WERI-Rb-1 (cell line): ENCODE results near the gene OBSCN.

Experiments
- DNase-seq: peaks from one replicate; pipeline ENCODE4 v3.0.0-alpha.2; 2020
- H3K27ac ChIP-seq: fragments of 250-450 bp; sonication (Bioruptor Pico); 2 replicates; pipeline ENCODE4 v1.5.1; 2020; ENCODE audit warnings: mild to moderate bottlenecking, moderate library complexity
- H3K27me3 ChIP-seq: fragments of 250-450 bp; sonication (Bioruptor Pico); 2 replicates; pipeline ENCODE4 v1.5.1; 2021; ENCODE audit warnings: mild to moderate bottlenecking, low read depth, moderate library complexity; ENCODE audit not compliant: insufficient read depth, severe bottlenecking
- H3K36me3 ChIP-seq: fragments of 250-450 bp; sonication (Bioruptor Pico); 2 replicates; pipeline ENCODE4 v1.5.1; 2020; ENCODE audit warnings: mild to moderate bottlenecking, moderate library complexity
- H3K4me3 ChIP-seq: 2 replicates; pipeline ENCODE4 v1.5.1; 2011; ENCODE audit warnings: low read depth, mild to moderate bottlenecking, control low read depth, low read length
- H3K9me3 ChIP-seq: fragments of 250-450 bp; sonication (Bioruptor Pico); 2 replicates; pipeline ENCODE4 v1.5.1; 2021; ENCODE audit warnings: mild to moderate bottlenecking, moderate library complexity; ENCODE audit not compliant: severe bottlenecking
- TF ChIP-seq, protein P1 (sequence below): IDR thresholded peaks from 2 replicates; pipeline ENCODE4 v1.5.1; 2011; ENCODE audit warnings: low read depth, mild to moderate bottlenecking, control low read depth, inconsistent platforms, low read length

Gene OBSCN

DNA sequence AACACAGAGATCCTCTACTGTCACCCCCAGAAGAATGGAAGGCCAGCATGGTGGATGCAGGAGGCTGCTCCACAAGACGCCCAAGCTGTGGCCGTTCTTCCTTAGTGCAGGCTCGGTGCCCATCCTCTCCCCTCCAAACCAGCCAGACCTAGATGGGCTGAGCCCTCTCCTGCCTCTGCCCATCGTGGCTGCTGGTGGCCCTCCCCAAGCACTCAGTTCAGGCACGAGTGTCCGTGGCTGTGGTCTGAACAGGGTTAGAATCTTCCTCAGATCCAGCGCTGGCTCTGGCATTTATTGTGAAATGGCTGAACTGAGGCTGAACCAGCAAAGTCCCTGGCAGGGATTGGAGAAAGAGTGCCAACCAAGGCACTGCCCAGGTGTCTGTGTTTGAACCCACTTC is 139.3 kb downstream of the OBSCN start:
- Histone ChIP-seq H3K27me3 (no peaks in the 10 kb centered on the region), H3K27ac (no peak overlapping the region), H3K36me3 (no peaks in the 10 kb centered on the region), H3K4me3 (no peak overlapping the region), H3K9me3 (no peaks in the 10 kb centered on the region)
- TF ChIP-seq, protein P1, sequence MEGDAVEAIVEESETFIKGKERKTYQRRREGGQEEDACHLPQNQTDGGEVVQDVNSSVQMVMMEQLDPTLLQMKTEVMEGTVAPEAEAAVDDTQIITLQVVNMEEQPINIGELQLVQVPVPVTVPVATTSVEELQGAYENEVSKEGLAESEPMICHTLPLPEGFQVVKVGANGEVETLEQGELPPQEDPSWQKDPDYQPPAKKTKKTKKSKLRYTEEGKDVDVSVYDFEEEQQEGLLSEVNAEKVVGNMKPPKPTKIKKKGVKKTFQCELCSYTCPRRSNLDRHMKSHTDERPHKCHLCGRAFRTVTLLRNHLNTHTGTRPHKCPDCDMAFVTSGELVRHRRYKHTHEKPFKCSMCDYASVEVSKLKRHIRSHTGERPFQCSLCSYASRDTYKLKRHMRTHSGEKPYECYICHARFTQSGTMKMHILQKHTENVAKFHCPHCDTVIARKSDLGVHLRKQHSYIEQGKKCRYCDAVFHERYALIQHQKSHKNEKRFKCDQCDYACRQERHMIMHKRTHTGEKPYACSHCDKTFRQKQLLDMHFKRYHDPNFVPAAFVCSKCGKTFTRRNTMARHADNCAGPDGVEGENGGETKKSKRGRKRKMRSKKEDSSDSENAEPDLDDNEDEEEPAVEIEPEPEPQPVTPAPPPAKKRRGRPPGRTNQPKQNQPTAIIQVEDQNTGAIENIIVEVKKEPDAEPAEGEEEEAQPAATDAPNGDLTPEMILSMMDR = no peak
- no peak for DNase-seq

DNA sequence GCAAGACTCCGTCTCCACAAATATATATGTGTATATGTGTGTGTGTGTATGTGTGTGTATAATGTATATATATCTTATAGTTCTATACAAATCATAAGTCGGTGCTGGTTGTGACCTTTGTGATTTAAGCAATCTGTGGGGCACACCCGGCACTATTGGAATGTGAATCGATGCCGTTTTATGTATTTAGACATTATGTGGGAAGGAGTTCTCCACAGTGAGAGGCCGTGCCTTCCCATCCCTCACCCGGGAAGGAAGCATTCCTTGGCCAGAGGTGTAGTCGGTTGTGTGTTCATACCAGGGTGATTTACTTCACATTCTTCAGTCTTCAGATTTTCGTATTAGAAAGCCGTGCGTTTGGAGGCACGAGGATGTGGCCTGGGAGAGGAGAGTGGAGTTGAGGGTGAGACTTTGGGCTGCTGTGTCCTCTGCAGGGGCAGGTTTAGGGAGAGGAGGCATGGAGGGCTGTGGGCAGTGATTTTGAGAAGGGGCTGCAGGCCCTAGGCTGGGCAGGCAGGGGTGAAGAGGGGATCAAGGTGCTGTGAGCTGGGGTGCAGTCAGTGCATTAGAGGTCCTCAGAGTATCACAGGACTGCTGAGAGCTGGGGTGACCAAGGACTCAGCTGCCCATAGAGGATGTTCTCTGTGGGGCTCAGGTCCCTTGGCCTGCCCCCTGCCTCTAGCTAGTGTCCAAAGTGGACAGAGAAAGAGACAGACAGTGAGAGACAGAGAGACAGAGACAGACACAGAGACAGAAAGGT is 141.0 kb downstream of the OBSCN start:
- H3K36me3 ChIP-seq = no peaks in the 10 kb centered on the region
- H3K4me3 ChIP-seq = no peak overlapping the region
- no peak for DNase-seq
- no peaks in the 10 kb centered on the region for H3K9me3 ChIP-seq
- H3K27ac ChIP-seq = no peak overlapping the region
- no peaks in the 10 kb centered on the region for H3K27me3 ChIP-seq
- TF ChIP-seq, protein P1 = no peak

DNA sequence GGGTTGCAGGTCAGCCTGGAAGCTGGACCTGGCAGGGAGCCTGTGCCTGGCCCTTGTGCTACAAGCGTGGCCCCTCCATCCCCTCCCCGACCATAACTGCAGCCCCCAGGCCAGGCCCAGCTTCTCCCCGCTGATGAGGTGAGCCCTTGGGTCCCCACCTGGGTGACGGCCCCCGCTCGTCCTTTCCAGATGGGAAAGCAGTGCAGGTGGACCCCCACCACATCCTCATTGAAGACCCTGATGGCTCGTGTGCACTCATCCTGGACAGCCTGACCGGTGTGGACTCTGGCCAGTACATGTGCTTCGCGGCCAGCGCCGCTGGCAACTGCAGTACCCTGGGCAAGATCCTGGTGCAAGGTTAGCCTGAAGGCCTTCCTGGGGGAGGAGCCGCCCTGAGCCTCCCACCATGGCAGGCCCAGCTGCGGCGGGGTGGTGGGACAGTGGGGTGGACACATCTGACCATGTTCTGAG is 141.9 kb downstream of the OBSCN start:
- no peak for DNase-seq
- H3K4me3 ChIP-seq = no peak overlapping the region
- H3K27me3 ChIP-seq = no peaks in the 10 kb centered on the region
- no peaks in the 10 kb centered on the region for H3K9me3 ChIP-seq
- TF ChIP-seq, protein P1 = no peak
- H3K27ac ChIP-seq = no peak overlapping the region
- no peaks in the 10 kb centered on the region for H3K36me3 ChIP-seq

DNA sequence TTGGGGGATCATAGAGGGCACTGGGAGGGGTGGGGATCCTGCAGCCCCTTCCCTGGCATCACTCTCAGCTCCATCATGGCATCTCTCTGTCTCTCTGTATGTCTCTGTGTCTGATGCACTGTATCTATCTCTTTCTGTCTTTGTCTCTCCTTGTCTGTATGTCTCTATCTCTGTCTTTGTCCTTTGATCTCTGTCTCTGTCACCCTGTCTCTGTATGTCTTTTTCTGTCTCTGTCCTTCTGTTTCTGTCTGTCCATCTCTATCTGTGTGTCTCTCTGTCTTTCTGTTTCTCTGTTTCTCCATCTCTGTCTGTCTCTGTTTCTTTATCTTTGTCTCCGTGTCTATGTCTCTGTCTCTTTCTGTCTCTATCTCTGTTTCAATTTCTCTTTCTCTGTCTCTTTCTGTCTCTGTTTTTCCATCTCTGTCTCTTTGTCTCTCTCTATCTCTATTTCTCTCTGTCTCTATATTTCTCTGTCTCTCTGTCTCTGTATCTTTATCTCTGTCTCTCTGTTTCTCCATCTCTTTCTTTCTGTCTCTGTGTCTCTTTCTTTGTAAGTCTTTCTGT is 142.4 kb downstream of the OBSCN start:
- Histone ChIP-seq H3K9me3 (no peaks in the 10 kb centered on the region), H3K36me3 (no peaks in the 10 kb centered on the region), H3K27me3 (no peaks in the 10 kb centered on the region), H3K27ac (no peak overlapping the region), H3K4me3 (no peak overlapping the region)
- TF ChIP-seq, protein P1 = no peak
- no peak for DNase-seq

DNA sequence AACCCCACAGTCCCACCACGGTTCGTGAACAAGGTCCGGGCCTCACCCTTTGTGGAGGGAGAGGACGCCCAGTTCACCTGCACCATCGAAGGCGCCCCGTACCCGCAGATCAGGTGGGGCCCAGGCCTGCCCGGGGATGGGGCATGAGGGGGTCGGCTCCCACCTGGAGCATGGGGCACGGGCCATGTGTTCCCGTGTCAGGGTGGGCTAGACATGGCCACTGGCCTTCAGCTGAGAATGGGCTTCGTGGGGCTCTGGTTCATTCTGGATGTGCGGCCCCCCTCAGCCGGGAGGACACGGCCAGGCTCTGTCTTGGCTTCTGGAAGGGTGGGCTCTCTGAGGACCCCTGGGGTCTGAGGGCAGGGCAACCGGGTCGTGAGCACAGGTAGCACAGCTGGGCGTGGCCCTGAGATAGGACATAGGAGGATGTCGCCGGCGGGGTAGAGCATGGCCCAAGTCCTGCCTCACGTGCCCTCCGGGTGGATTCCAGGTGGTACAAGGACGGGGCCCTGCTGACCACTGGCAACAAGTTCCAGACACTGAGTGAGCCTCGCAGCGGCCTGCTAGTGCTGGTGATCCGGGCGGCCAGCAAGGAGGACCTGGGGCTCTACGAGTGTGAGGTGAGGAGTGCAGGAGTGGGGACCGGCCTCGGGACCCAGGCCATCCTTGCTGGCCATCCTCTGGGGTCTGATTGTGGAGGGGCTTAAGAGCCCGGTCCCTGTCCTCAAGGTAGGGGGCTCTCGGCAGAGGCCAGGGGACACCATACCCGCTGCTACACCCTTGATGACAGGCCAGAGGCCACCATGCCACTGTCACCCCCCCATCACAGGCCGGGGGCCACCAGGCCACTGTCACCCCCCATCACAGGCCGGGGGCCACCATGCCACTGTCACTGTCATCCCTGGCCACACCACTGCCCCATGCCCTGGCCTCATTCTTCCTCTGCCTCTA is 143.3 kb downstream of the OBSCN start:
- TF ChIP-seq, protein P1 = no peak
- H3K4me3 ChIP-seq = no peak overlapping the region
- H3K27ac ChIP-seq = no peak overlapping the region
- no peaks in the 10 kb centered on the region for H3K9me3 ChIP-seq
- H3K36me3 ChIP-seq = no peaks in the 10 kb centered on the region
- no peaks in the 10 kb centered on the region for H3K27me3 ChIP-seq
- no peak for DNase-seq
